SU-DHL-6 (cell line): ENCODE results near the gene FAM81A.

Experiments
- H2AFZ ChIP-seq: fragments of 200-600 bp; sonication (generic); 2 replicates; pipeline ENCODE4 v1.6.1; 2014; ENCODE audit warnings: low read depth, mild to moderate bottlenecking, moderate library complexity, mixed read lengths, antibody characterized with exemption, low read length; ENCODE audit not compliant: severe bottlenecking
- H3F3A ChIP-seq: fragments of 200-600 bp; shearing (Covaris generic); 2 replicates; pipeline ENCODE4 v1.6.0; 2016; ENCODE audit warnings: antibody characterized with exemption, mild to moderate bottlenecking; ENCODE audit not compliant: insufficient read depth
- H3K27ac ChIP-seq: fragments of 200-600 bp; sonication (generic); 2 replicates; pipeline ENCODE4 v1.5.1; 2016; ENCODE audit warnings: low read depth, mild to moderate bottlenecking, low read length, moderate library complexity, mixed read lengths
- H3K27me3 ChIP-seq: fragments of 200-600 bp; sonication (generic), shearing (Covaris generic); 2 replicates; pipeline ENCODE4 v1.6.0; 2014; ENCODE audit warnings: mild to moderate bottlenecking, low read length
- H3K36me3 ChIP-seq: fragments of 200-600 bp; sonication (generic); 2 replicates; pipeline ENCODE4 v1.6.1; 2014; ENCODE audit warnings: mild to moderate bottlenecking, low read length, mixed read lengths
- H3K4me2 ChIP-seq: fragments of 300-600, 200-600 bp; shearing (Covaris generic), sonication (generic); 2 replicates; pipeline ENCODE4 v1.6.0; 2014; ENCODE audit warnings: low read length, low read depth, mild to moderate bottlenecking; ENCODE audit not compliant: poor library complexity, severe bottlenecking
- H3K4me3 ChIP-seq: fragments of 200-600 bp; sonication (generic); 2 replicates; pipeline ENCODE4 v1.5.1; 2014; ENCODE audit warnings: antibody characterized with exemption, low read length, mild to moderate bottlenecking, mixed read lengths; ENCODE audit not compliant: insufficient read depth, poor library complexity, severe bottlenecking
- H3K79me2 ChIP-seq: fragments of 200-600 bp; sonication (generic); 2 replicates; pipeline ENCODE4 v1.6.1; 2014; ENCODE audit warnings: mild to moderate bottlenecking, low read length, moderate library complexity; ENCODE audit not compliant: insufficient read depth
- H3K9ac ChIP-seq: fragments of 200-600 bp; sonication (generic); 2 replicates; pipeline ENCODE4 v1.7.0; 2014; ENCODE audit warnings: mild to moderate bottlenecking, low read length
- H3K9me2 ChIP-seq: fragments of 200-600 bp; sonication (generic); replicated peaks from 2 replicates; pipeline ENCODE4 v1.6.1; 2014; ENCODE audit warnings: low read length; ENCODE audit not compliant: insufficient read depth
- H3K9me3 ChIP-seq: fragments of 200-600 bp; sonication (generic); 2 replicates; pipeline ENCODE4 v1.6.1; 2014; ENCODE audit warnings: low read length, mixed read lengths; ENCODE audit not compliant: insufficient read depth
- H4K20me1 ChIP-seq: fragments of 200-600 bp; sonication (generic); 2 replicates; pipeline ENCODE4 v1.6.1; 2014; ENCODE audit warnings: low read depth, mild to moderate bottlenecking, antibody characterized with exemption, low read length, moderate library complexity, mixed read lengths
- CTCF ChIP-seq: fragments of 200-600 bp; sonication (generic); IDR thresholded peaks from one replicate; pipeline ENCODE4 v1.5.1; 2017; ENCODE audit warnings: antibody characterized with exemption, mild to moderate bottlenecking, low read length, moderate library complexity; ENCODE audit not compliant: insufficient read depth, poor library complexity, severe bottlenecking
- EZH2phosphoT487 ChIP-seq: fragments of 200-600 bp; sonication (generic), shearing (Covaris generic); conservative IDR thresholded peaks from 2 replicates; pipeline ENCODE4 v1.6.1; 2018; ENCODE audit warnings: mild to moderate bottlenecking, antibody characterized with exemption, low read length, moderate library complexity, mixed read lengths

FAM81A gene

GRCh38 chr15:59556380-59556779, 118.4 kb downstream of the FAM81A start:
- Histone ChIP-seq H4K20me1 (no peaks in the 10 kb centered on the region), H3K9ac (no peak overlapping the region), H2AFZ (no peak overlapping the region), H3K79me2 (no peaks in the 10 kb centered on the region), H3F3A (no peaks in the 10 kb centered on the region), H3K36me3 (no peaks in the 10 kb centered on the region), H3K4me2 (no peak overlapping the region), H3K27ac (no peak overlapping the region), H3K9me3 (no peaks in the 10 kb centered on the region), H3K27me3 (no peaks in the 10 kb centered on the region), H3K9me2 (no peaks in the 10 kb centered on the region), H3K4me3 (no peak overlapping the region)
- TF ChIP-seq CTCF: no peak
- no peak for TF ChIP-seq EZH2phosphoT487

DNA sequence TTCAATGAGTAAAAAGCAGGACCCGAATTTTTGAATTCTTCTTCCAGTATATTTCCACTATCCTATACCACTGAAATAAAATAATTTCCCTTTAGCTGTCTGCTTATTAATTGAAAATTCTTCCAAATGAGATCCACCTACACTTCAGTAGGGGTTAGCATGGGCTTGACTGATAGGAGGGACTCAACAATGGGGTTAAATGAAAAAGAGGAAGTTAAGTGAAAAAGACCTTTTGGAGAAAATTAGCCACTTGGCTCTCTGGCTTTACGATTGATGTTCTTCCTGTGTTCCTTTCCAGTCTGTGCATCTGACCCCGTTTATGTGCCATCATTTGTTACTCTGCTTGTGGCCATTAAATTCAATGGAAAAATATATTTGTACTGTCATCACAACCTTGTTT, 119.6 kb downstream of the FAM81A start:
- Histone ChIP-seq H3K4me3 (no peak overlapping the region), H3K9me3 (no peaks in the 10 kb centered on the region), H3K9me2 (no peaks in the 10 kb centered on the region), H3F3A (no peaks in the 10 kb centered on the region), H3K36me3 (no peaks in the 10 kb centered on the region), H3K27me3 (no peaks in the 10 kb centered on the region), H2AFZ (no peak overlapping the region), H3K27ac (no peak overlapping the region), H4K20me1 (no peaks in the 10 kb centered on the region), H3K79me2 (no peaks in the 10 kb centered on the region), H3K9ac (no peak overlapping the region), H3K4me2 (no peak overlapping the region)
- TF ChIP-seq CTCF (no peak), EZH2phosphoT487 (no peak)

- H3K9me2 ChIP-seq: no peaks in the 10 kb centered on the region
- H4K20me1 ChIP-seq: no peaks in the 10 kb centered on the region
- no peaks in the 10 kb centered on the region for H3F3A ChIP-seq
- no peaks in the 10 kb centered on the region for H3K79me2 ChIP-seq
- TF ChIP-seq CTCF (no peak), EZH2phosphoT487 (no peak)
- no peaks in the 10 kb centered on the region for H3K36me3 ChIP-seq
- H3K9ac ChIP-seq: no peak overlapping the region
- no peak overlapping the region for H3K4me2 ChIP-seq
- no peaks in the 10 kb centered on the region for H3K9me3 ChIP-seq
- no peaks in the 10 kb centered on the region for H3K27me3 ChIP-seq
- no peak overlapping the region for H3K27ac ChIP-seq
- no peak overlapping the region for H3K4me3 ChIP-seq
- no peak overlapping the region for H2AFZ ChIP-seq
Measured at GRCh38 chr15:59558851-59559250, 120.9 kb downstream of the FAM81A start.

DNA sequence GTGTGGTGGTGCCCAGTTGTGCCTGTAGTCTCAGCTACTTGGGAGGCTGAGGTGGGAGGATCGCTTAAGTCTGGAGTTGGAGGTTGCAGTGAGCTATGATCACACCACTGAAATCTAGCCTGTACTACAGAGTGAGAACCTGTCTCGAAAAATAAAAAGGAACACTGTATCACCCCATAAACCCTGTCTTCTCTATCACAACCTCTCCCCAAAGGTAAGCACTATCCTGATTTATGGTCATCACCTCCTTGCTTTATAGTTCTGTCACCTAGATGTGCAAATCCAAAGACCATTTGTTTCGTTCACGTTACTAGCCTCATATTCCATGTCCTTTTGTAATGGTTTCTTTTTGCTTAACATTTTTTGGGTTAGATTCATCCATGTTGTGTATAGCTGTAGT, 123.6 kb downstream of the FAM81A start:
- no peak overlapping the region for H3K9ac ChIP-seq

More for the DNA sequence above, 123.6 kb downstream of the FAM81A start:
- Histone ChIP-seq H2AFZ (no peak overlapping the region), H4K20me1 (no peaks in the 10 kb centered on the region), H3K4me3 (no peak overlapping the region), H3K4me2 (no peak overlapping the region), H3F3A (no peaks in the 10 kb centered on the region), H3K9me2 (no peaks in the 10 kb centered on the region), H3K36me3 (no peaks in the 10 kb centered on the region), H3K27ac (no peak overlapping the region), H3K27me3 (no peaks in the 10 kb centered on the region), H3K79me2 (no peaks in the 10 kb centered on the region), H3K9me3 (no peaks in the 10 kb centered on the region)
- no peak for TF ChIP-seq EZH2phosphoT487
- no peak for TF ChIP-seq CTCF
